Testis (tissue), 3 donors: Measurements from ENCODE around the gene NELL1. TPM values are rescaled to one million over a fixed set of nuclear protein-coding genes. Genes with fewer than 3 reads are reported as not detected.

Experiments
- DNase-seq: peaks from one replicate; pipeline ENCODE4 v3.0.0-alpha.2; 2019
- H3K27ac ChIP-seq, 2 donors: fragments of 200-600 bp; sonication (generic); one replicate each; pipeline ENCODE4 v1.5.1; 2019
- H3K27me3 ChIP-seq: fragments of 200-600 bp; sonication (generic); one replicate; pipeline ENCODE4 v1.5.1; 2019
- H3K36me3 ChIP-seq: fragments of 200-600 bp; sonication (generic); one replicate; pipeline ENCODE4 v1.5.1; 2017; ENCODE audit warnings: low read depth; ENCODE audit errors: missing control alignments
- H3K4me1 ChIP-seq: fragments of 200-600 bp; sonication (generic); one replicate; pipeline ENCODE4 v1.5.1; 2019
- H3K4me3 ChIP-seq, 2 donors: fragments of 200-600 bp; sonication (generic); one replicate each; pipeline ENCODE4 v1.5.1; 2017 to 2019
- H3K9me3 ChIP-seq: fragments of 200-600 bp; sonication (generic); one replicate; pipeline ENCODE4 v1.5.1; 2017
- CTCF ChIP-seq, 3 experiments: fragments of 450-650 bp in 2 of 3; fragments of 200-600 bp in 1 of 3; sonication (generic) in 1 of 3; IDR thresholded peaks; one replicate each; pipeline ENCODE4 v1.5.1; 2016 to 2019; ENCODE audit warnings: antibody characterized with exemption in 3 of 3, mild to moderate bottlenecking in 2 of 3, moderate library complexity in 1 of 3
- POLR2A ChIP-seq: fragments of 450-650 bp; IDR thresholded peaks from one replicate; pipeline ENCODE4 v1.6.1; 2017; ENCODE audit warnings: antibody characterized with exemption, mild to moderate bottlenecking, moderate library complexity
- WGBS, 2 donors: methylation state at CpG; one replicate each; pipeline ENCODE4 v1.1.5; 2018; 5-methylcytosine and 5-hydroxymethylcytosine counted together
- intact Hi-C: fragments of 100-400 bp; cut with DNase I; formaldehyde crosslinking; loops from one replicate; pipeline ENCODE4 v1.15.1; 2023; ENCODE audit warnings: low total_unique reads
- polyA plus RNA-seq: library from polyadenylated mRNA; stranded (reverse); fragments of 350-450 nt; fragmentation: Illumina TruSeq; extraction: RNeasy Lipid Tissue Mini Kit (QIAGEN cat#74804); gene quantifications from one replicate; pipeline ENCODE4 v1.2.3, GENCODE V29; 2014; ENCODE audit warnings: low read depth, low replicate concordance; ENCODE audit not compliant: insufficient read depth
- total RNA-seq, 2 donors: library from RNA; depleted of rRNA; stranded (reverse); fragments of >200 nt; gene quantifications; one replicate each; pipeline ENCODE4 v1.2.3, GENCODE V29; 2016

NELL1 gene
- total and polyA plus RNA-seq, 3 donors from 2014 or later = 4.9 to 8.9 (median 7.0) TPM

GRCh38 chr11:20875889-20876288 is 206.5 kb downstream of the NELL1 start:
- no peak overlapping the region for H3K27ac ChIP-seq
- TF ChIP-seq CTCF (IDR thresholded peaks at IDR 0.05) = no peak
- TF ChIP-seq POLR2A = no peak
- no peak overlapping the region for H3K4me3 ChIP-seq
- no peaks in the 10 kb centered on the region for H3K9me3 ChIP-seq
- no peaks in the 10 kb centered on the region for H3K4me1 ChIP-seq
- H3K27me3 ChIP-seq = no peaks in the 10 kb centered on the region
- H3K36me3 ChIP-seq = no peaks in the 10 kb centered on the region
- intact Hi-C loops = no loop called here
- no peak for DNase-seq
- 67 to 68% methylated on average over 3 of the region's 3 CpGs for WGBS, 2 donors

- TF ChIP-seq CTCF (IDR thresholded peaks at IDR 0.05) (no peak), POLR2A (no peak)
- Histone ChIP-seq H3K9me3 (no peaks in the 10 kb centered on the region), H3K4me1 (no peaks in the 10 kb centered on the region), H3K27ac (no peak overlapping the region), H3K27me3 (no peaks in the 10 kb centered on the region), H3K4me3 (no peak overlapping the region), H3K36me3 (no peaks in the 10 kb centered on the region)
- intact Hi-C loops = no loop called here
- no peak for DNase-seq
These were observed 207.4 kb downstream of the NELL1 start for GRCh38 chr11:20876738-20877137.

GRCh38 chr11:20880094-20880493 is 210.7 kb downstream of the NELL1 start:
- Histone ChIP-seq H3K4me1 (no peaks in the 10 kb centered on the region), H3K27ac (no peak overlapping the region), H3K36me3 (no peaks in the 10 kb centered on the region), H3K27me3 (no peaks in the 10 kb centered on the region), H3K4me3 (no peak overlapping the region), H3K9me3 (no peaks in the 10 kb centered on the region)
- DNase-seq = no peak
- TF ChIP-seq CTCF (IDR thresholded peaks at IDR 0.05) (no peak), POLR2A (no peak)
- intact Hi-C loops = no loop called here
- WGBS, 2 donors = 94 to 98% methylated on average over 1 of the region's 1 CpG

- Histone ChIP-seq H3K9me3 (no peaks in the 10 kb centered on the region), H3K27me3 (no peaks in the 10 kb centered on the region), H3K4me3 (no peak overlapping the region), H3K36me3 (no peaks in the 10 kb centered on the region), H3K4me1 (no peaks in the 10 kb centered on the region), H3K27ac (no peak overlapping the region)
- TF ChIP-seq POLR2A (no peak), CTCF (IDR thresholded peaks at IDR 0.05) (no peak)
- intact Hi-C loops = no loop called here
- 58 to 69% methylated on average over 5 of the region's 5 CpGs for WGBS, 2 donors
- no peak for DNase-seq
These were observed 212.1 kb downstream of the NELL1 start for GRCh38 chr11:20881328-20882079.

GRCh38 chr11:20887137-20887536 is 217.8 kb downstream of the NELL1 start:
- no peaks in the 10 kb centered on the region for H3K36me3 ChIP-seq
- TF ChIP-seq POLR2A (no peak), CTCF (IDR thresholded peaks at IDR 0.05) (no peak)
- no peaks in the 10 kb centered on the region for H3K27me3 ChIP-seq
- no peak overlapping the region for H3K27ac ChIP-seq
- intact Hi-C loops = no loop called here
- H3K4me3 ChIP-seq = no peak overlapping the region
- no peak for DNase-seq
- WGBS, 2 donors = 86 to 88% methylated on average over 2 of the region's 2 CpGs
- no peaks in the 10 kb centered on the region for H3K9me3 ChIP-seq
- H3K4me1 ChIP-seq = no peaks in the 10 kb centered on the region
